Colonic mucosa (tissue), 4 donors: ENCODE results near the gene ERBIN. TPM values are rescaled to one million over a fixed set of nuclear protein-coding genes. Genes with fewer than 3 reads are reported as not detected.

Experiments
- DNase-seq: peaks from one replicate; pipeline ENCODE4 v3.0.0-alpha.2; 2020
- H3K27ac ChIP-seq: fragments of 200-600 bp; one replicate; pipeline ENCODE4 v1.8.0; 2021
- H3K27me3 ChIP-seq: fragments of 200-600 bp; one replicate; pipeline ENCODE4 v1.8.0; 2021
- H3K36me3 ChIP-seq: fragments of 200-600 bp; one replicate; pipeline ENCODE4 v1.8.0; 2021
- H3K4me1 ChIP-seq: fragments of 200-600 bp; one replicate; pipeline ENCODE4 v1.8.0; 2021; ENCODE audit warnings: mild to moderate bottlenecking
- H3K4me3 ChIP-seq: fragments of 200-600 bp; one replicate; pipeline ENCODE4 v1.8.0; 2021
- H3K9ac ChIP-seq, 2 donors: one replicate each; pipeline ENCODE4 v1.7.0; 2013; ENCODE audit warnings: control low read depth in 2 of 2, low read depth in 2 of 2, low read length in 2 of 2
- H3K9me3 ChIP-seq: fragments of 200-600 bp; one replicate; pipeline ENCODE4 v1.8.0; 2021
- intact Hi-C: fragments of 100-400 bp; cut with DNase I; formaldehyde crosslinking; loops from one replicate; pipeline ENCODE4 v1.14.1; 2022
- total RNA-seq, 2 donors: library from RNA; stranded (reverse); fragmentation: NEBNext Ultra II Directional in 1 of 2; extraction: Animal tissue kit (Norgen Biotek cat#: 25700) in 1 of 2; gene quantifications; one replicate each; pipeline ENCODE4 v1.2.1, GENCODE V29; 2021
- TF ChIP-seq, protein P1 (sequence below): fragments of 200-600 bp; IDR thresholded peaks from one replicate; pipeline ENCODE4 v1.8.0; 2022; ENCODE audit warnings: antibody characterized with exemption, mild to moderate bottlenecking
- donor health status: healthy.
- donor health status: DM: no; HTN: no; CAD: no.
- donor health status: DM: no; HTN: no; CAD: no.

ERBIN gene
- total RNA-seq, 2 donors from 2014 or later, result 69.3 to 110 TPM

DNA sequence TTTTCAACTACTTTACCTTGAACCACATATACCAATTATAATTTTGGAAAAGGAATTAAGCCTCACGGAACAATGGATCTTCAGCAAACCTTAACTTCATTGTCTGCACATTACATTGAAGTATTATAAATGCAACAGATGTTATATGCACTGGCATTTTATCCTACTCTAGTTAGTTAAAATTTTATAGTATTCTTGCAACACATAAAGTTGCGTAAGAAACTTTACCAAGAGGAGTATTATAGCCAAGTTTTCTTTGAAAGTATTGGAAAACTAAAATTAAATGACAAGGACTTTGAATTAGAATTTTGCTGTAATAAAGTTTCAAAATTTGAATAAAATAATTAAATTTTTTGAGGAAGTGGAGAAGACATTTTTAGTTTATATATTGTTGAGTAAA, 154.3 kb downstream of the ERBIN start:
- intact Hi-C loops, result loop anchor here (10.0 kb wide), 1 partner anchor 346 kb away; no protein-coding TSS in a partner anchor

GRCh38 chr5:66089384-66089783, 163.0 kb downstream of the ERBIN start:
- no peaks in the 10 kb centered on the region for H3K4me1 ChIP-seq
- DNase-seq, result no peak
- H3K4me3 ChIP-seq, result no peak overlapping the region
- no peaks in the 10 kb centered on the region for H3K27me3 ChIP-seq
- TF ChIP-seq, protein P1, sequence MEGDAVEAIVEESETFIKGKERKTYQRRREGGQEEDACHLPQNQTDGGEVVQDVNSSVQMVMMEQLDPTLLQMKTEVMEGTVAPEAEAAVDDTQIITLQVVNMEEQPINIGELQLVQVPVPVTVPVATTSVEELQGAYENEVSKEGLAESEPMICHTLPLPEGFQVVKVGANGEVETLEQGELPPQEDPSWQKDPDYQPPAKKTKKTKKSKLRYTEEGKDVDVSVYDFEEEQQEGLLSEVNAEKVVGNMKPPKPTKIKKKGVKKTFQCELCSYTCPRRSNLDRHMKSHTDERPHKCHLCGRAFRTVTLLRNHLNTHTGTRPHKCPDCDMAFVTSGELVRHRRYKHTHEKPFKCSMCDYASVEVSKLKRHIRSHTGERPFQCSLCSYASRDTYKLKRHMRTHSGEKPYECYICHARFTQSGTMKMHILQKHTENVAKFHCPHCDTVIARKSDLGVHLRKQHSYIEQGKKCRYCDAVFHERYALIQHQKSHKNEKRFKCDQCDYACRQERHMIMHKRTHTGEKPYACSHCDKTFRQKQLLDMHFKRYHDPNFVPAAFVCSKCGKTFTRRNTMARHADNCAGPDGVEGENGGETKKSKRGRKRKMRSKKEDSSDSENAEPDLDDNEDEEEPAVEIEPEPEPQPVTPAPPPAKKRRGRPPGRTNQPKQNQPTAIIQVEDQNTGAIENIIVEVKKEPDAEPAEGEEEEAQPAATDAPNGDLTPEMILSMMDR, result no peak
- no peaks in the 10 kb centered on the region for H3K36me3 ChIP-seq
- H3K27ac ChIP-seq, result no peak overlapping the region
- intact Hi-C loops, result loop anchor here (10.0 kb wide), 1 partner anchor 355 kb away; no protein-coding TSS in a partner anchor
- no peak overlapping the region for H3K9ac ChIP-seq
- H3K9me3 ChIP-seq, result no peaks in the 10 kb centered on the region

More for the DNA sequence above, 154.3 kb downstream of the ERBIN start:
- no peaks in the 10 kb centered on the region for H3K27me3 ChIP-seq
- H3K4me3 ChIP-seq, result no peak overlapping the region
- no peak overlapping the region for H3K9ac ChIP-seq
- no peak for DNase-seq
- H3K4me1 ChIP-seq, result no peaks in the 10 kb centered on the region
- TF ChIP-seq, protein P1, result no peak
- H3K9me3 ChIP-seq, result no peaks in the 10 kb centered on the region
- H3K27ac ChIP-seq, result no peak overlapping the region
- H3K36me3 ChIP-seq, result no peaks in the 10 kb centered on the region

DNA sequence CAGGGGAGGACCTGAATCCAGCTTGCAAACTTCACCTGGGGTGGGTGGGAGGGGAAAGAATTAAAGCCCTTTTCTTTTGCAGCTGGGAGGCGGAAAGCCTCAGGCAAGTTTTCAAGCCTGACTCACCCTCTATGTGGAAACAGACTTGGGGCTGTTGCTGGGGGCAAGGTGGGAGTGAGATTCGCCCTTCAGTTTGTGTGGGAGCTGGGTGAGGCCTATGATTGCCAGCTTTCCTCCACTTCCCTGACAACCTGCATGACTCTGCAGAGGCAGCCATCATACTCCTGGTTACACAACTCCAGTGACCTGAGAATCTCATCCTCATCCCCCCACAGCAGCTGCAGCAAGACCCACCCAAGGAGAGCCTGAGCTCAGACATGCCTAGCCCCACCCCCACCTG, 174.5 kb downstream of the ERBIN start:
- H3K27ac ChIP-seq, result no peak overlapping the region
- TF ChIP-seq, protein P1, result no peak
- intact Hi-C loops, result no loop called here
- H3K4me3 ChIP-seq, result no peak overlapping the region
- no peaks in the 10 kb centered on the region for H3K36me3 ChIP-seq
- H3K4me1 ChIP-seq, result no peaks in the 10 kb centered on the region
- no peaks in the 10 kb centered on the region for H3K27me3 ChIP-seq
- no peak for DNase-seq
- no peaks in the 10 kb centered on the region for H3K9me3 ChIP-seq
- H3K9ac ChIP-seq, result no peak overlapping the region

GRCh38 chr5:66113160-66113559, 186.8 kb downstream of the ERBIN start:
- intact Hi-C loops, result no loop called here
- Histone ChIP-seq H3K36me3 (no peaks in the 10 kb centered on the region), H3K9ac (no peak overlapping the region), H3K4me3 (no peak overlapping the region), H3K27me3 (no peaks in the 10 kb centered on the region), H3K27ac (no peak overlapping the region), H3K9me3 (no peaks in the 10 kb centered on the region), H3K4me1 (no peaks in the 10 kb centered on the region)
- TF ChIP-seq, protein P1, result no peak
- DNase-seq, result no peak

- TF ChIP-seq, protein P1, result no peak
- intact Hi-C loops, result no loop called here
- no peak overlapping the region for H3K9ac ChIP-seq
- no peak overlapping the region for H3K27ac ChIP-seq
- H3K27me3 ChIP-seq, result no peaks in the 10 kb centered on the region
- no peaks in the 10 kb centered on the region for H3K4me1 ChIP-seq
- no peak for DNase-seq
- no peaks in the 10 kb centered on the region for H3K36me3 ChIP-seq
- no peak overlapping the region for H3K4me3 ChIP-seq
- no peaks in the 10 kb centered on the region for H3K9me3 ChIP-seq
Measured at GRCh38 chr5:66118304-66118703, 191.9 kb downstream of the ERBIN start.
